NCI-H2029 treated with DMSO at 0.1 percent for 48 hours (cell line): Measurements from ENCODE around the gene C19orf18.
A peak's percentile ranks its signal among the peaks of the same experiment; 100 is the strongest.

ENCODE experiments used
- DNase-seq: peaks from one replicate; lab custom pipeline; 2025; lab: John Stamatoyannopoulos, UW

The C19orf18 gene

DNA sequence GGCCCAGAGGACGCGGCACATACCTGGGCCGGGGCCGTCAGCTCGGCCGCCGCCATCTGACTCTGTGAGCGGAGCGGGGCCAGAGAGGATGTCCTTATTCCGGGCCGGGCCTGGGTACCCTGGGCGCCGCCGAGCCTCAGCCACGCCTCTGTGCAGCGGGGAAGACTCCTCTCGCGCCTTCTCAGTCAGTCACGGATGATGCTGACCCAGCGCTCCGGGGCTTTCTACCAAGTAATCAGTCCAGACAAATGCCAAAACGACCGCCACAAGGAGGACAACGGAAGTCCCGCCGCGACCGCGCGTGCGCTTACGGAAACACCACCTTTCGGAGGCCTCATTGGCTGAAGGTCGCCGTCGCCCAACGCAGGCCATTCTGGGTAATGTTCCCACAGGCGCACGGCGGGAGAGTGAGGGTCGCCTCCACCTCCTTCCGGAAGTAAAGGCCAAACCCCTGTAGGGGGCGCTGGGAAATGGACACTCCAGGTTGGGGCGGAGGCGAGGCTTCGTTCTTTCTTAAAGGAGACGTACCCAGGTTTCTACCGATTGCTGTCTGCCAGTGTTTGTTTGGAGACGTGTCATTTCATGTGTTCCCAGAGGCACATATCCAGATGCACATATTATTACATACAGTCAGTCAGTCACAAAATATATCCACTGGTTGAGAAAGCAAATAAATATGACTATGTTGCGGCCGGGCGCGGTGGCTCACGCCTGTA is 26.8 kb downstream of the C19orf18 start, which contains the start of gene ZNF256:
ZNF256 (minus strand) TSS at position 288 of the 716 bp plus-strand sequence; CDS start at position 56, 232 bp downstream.
- DNase-seq, result peak; percentile 94

DNA sequence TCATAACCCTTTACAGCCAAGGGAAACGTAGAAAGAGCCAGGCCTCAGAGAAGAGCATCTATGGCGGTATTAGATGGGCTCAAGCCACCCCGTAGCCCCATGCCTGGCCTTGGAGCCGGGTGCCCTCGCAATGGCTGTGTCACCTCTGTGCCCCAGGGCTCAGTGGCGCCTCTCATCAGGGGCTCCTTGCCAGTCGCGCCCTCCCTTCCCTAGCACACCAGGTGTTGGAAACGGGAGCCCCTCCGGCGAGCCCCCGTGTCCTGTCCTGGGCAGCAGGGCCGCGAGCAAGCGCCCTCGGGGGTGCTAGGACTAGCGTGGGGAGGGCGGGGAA is 27.3 kb downstream of the C19orf18 start:
- DNase-seq, result no peak

DNA sequence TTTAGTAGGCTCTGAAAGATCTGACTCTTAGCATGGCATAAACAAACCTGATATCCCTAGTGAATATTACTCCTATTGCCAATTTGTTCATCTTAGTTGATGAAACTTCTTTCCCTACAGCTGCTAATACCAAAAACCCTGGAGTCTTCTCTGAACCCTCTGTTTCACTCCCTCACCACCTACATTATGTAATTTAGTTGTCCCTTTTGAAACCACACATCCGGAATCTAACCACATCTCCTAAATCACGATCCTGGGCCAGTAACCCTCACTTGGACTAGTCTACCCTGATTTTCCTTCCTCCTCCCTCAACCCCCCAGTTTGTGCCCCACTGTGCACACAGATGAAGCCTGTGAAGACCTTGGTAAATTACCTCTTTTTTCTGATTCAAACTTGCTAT is 28.0 kb downstream of the C19orf18 start:
- DNase-seq, result no peak

DNA sequence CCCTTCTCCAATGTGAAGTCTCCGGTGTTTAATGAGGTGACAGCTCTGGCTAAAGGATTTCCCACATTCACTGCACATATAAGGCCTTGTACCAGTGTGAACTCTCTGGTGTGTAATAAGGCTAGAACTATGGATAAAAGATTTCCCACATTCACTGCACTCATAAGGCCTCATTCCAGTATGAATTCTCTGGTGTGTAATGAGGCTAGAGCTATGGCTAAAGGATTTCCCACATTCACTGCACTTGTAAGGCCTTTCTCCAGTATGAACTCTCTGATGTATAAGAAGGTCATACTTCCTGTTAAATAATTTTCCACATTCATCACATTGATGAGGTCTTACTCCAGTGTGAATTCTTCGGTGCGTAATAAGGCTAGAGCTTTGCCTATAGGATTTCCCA is 32.7 kb downstream of the C19orf18 start:
- DNase-seq, result no peak

DNA sequence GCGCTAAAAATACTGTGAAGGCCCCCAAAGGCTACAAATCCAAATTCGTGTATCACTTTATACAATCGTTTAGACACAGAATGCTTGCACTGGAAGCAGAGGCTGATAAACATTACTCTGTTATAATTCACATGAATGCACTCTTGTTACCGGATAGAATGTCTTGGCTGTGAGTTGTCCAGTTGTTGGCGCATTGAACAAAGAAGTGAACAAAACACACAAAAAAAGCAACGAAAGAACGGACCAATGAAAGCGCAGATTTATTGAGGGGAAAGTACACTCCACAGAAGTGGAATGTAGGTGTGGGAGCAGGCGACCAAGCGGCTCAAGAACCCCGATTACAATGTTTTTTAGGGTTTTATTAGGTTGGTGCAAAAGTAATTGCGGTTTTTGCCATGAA is 38.6 kb downstream of the C19orf18 start:
- DNase-seq, result no peak

DNA sequence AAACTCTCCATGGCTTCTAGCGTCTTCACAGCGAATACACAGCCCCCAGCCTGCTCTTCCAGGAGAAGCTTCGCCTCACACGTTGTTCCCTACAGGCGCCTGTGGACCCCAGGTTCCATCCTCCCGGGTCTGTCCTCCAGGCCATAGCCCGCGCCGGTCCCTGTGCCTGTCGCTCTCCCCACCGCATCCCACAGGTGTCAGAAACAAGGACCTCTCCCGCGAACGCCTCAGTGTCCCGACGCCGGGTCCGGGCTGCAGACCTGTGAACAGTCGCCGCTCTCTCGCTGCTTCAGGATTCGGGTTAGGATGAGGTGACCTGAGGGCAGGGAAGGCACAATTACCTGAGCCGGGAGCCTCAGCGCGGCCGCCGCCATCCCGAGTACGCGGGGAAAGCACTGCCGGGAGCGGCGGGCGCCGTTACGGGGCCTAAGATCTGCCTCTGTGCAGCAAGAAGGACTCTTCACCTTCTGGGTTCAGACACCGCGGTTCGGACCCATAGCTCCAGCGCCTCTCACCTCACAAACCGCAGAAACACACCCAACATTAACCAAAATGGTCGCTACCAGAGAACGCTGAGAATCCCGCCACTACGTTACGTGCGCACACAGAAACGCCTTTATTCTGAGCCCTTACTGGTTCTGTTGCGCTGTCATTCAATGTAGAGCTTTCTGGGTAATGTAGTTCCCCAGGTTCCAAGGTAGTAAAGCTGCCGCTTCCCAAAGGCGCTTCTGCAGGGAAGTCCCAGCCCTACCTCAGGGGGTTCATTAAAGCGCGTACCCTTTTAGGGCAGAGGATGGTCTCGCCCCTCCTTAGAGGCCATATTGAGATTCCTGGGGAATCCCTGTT is 39.3 kb downstream of the C19orf18 start, which contains the start of gene ZNF418:
ZNF418 (minus strand) TSS at position 583 of the 846 bp plus-strand sequence. CDS start 1,580 bp downstream, outside the sequence.
- DNase-seq, result peak; percentile 3

DNA sequence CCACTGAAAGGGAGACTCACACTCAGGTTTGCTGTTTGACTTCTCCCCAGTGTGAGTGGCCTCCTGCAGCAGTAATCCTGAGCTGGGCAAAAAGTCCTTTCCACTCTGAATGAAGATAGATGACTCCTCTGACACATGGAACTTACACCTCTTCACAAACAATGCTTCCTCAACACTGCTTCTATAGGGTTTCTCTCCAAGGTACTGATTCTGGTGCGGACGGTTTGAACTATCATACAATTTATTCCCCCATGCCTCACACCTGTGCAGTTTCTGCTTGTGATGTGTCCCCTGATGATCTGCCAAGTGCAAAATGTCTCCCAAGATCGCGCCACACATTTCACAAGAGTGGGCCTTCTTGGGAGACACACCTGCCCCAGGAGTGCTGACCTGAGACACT is 46.7 kb downstream of the C19orf18 start:
- no peak for DNase-seq

DNA sequence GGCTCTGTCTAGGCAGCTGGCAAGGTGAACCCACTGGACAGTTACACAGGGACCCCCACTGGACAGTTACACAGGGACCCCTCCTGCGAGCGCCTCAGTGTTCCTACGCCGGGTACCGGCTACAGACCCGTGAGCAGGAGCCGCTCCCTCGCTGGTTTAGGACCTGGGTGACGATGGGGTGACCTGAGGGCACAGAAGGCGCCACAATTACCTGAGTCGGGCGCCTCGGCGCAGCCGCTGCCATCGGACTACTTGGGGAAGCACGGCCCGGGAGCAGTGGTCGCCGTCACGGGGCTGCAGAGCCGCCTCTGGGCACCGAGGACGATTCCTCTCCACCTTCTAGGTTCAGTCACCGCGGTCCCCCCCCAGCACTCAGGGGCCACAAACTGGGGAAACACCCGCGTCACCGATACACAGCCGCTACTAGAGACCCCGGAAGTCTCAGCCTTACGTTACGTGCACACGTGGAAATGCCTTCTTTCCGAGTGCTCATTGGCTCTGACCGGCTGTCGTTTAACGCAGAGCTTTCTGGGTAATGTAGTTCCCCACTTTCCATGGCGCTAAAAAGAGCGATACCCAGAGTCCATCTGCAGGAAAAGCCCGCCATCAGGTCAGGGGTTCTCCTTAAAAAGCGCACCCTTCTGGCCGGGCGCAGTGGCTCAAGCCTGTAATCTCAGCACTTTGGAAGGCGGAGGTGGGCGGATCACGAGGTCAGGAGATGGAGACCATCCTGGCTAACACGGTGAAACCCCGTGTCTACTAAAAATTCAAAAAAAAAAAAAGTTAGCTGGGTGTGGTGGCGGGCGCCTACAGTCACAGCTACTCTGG is 58.0 kb downstream of the C19orf18 start, which contains the start of gene ZNF417:
ZNF417 (minus strand) TSS at position 425 of the 828 bp plus-strand sequence; CDS start at position 244, 181 bp downstream.
- DNase-seq, result peak; percentile 82

DNA sequence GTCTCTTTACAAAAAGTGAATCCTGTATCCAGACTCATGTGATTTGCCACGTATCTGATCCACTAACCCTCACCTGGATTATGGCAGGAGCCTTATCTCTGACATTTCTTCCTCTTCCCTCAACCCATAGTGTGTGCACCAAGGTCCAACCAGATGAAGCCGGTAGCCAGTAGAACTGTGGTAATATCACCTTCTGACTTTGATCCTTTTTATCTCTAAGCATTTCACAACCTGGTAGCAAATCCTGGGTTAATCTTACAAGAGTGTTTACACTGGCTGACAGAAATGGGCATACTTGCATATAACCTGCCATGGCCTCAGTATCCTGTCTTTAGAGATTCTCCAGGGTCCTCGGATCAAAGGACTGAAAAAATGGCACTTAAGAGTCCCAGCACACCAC is 59.8 kb downstream of the C19orf18 start:
- no peak for DNase-seq
